K562 (cell line): ENCODE results near the gene MATN1. TPM values are rescaled to one million over a fixed set of nuclear protein-coding genes. Genes with fewer than 3 reads are reported as not detected.

Source experiments
- CXXC5 ChIP-seq: fragments of 250-450 bp; sonication (Bioruptor Pico); IDR thresholded peaks from 2 replicates; pipeline ENCODE4 v1.8.0; 2022; ENCODE audit warnings: inconsistent platforms, mild to moderate bottlenecking, moderate library complexity
- GTF2A2 ChIP-seq: IDR thresholded peaks from 2 replicates; pipeline ENCODE4 v1.6.1; 2016; ENCODE audit warnings: mild to moderate bottlenecking, missing genetic modification characterization, missing compliant biosample characterization
- TCF3 ChIP-seq: sonication (generic); formaldehyde crosslinking; IDR thresholded peaks from 2 replicates; pipeline ENCODE4 v1.4.0; 2020; ENCODE audit warnings: mild to moderate bottlenecking, missing genetic modification reagents
- ZNF830 ChIP-seq: fragments of 250-450 bp; sonication (Bioruptor Pico); IDR thresholded peaks from 2 replicates; pipeline ENCODE4 v1.5.0; 2021; ENCODE audit warnings: mild to moderate bottlenecking
- polyA plus RNA-seq, 8 experiments: library from polyadenylated mRNA; depleted of rRNA in 4 of 8; stranded (reverse) in 5 of 8; unstranded in 3 of 8; fragments of >200 nt; fragmentation: Nextera tagmentation in 2 of 8; fragmentation: Illumina TruSeq in 1 of 8; extraction: Ambion mirVana in 2 of 8; extraction: Trizol in 1 of 8; gene quantifications; 2 replicates each; pipeline versions ENCODE4 v1.2.1 to v1.2.3, GENCODE V29; 2011 to 2014; ENCODE audit warnings: inconsistent platforms in 1 of 8, missing spikeins in 1 of 8
- total RNA-seq, 7 experiments: library from RNA; depleted of rRNA in 6 of 7; stranded (reverse); fragments of >200 nt in 6 of 7; fragmentation: Illumina TruSeq in 2 of 7; extraction: Trizol in 2 of 7; gene quantifications; 2 replicates each; pipeline versions ENCODE4 v1.2.1 to v1.2.3, GENCODE V29; 2011 to 2021; ENCODE audit warnings: low replicate concordance in 1 of 7
- TF ChIP-seq, protein P1 (sequence below): fragments of 450-650 bp; IDR thresholded peaks from 2 replicates; pipeline ENCODE4 v1.6.1; 2016; ENCODE audit warnings: mild to moderate bottlenecking, moderate library complexity
- TF ChIP-seq, protein P2 (sequence below): sonication (generic); formaldehyde crosslinking; IDR thresholded peaks from 2 replicates; pipeline ENCODE4 v1.9.0; 2022; ENCODE audit warnings: mild to moderate bottlenecking, missing genetic modification reagents
- TF ChIP-seq, protein P3 (sequence below): sonication (generic); formaldehyde crosslinking; IDR thresholded peaks from 2 replicates; pipeline ENCODE4 v1.9.0; 2022; ENCODE audit warnings: mild to moderate bottlenecking, missing genetic modification reagents
- TF ChIP-seq, protein P4 (sequence below), 2 experiments: IDR thresholded peaks; 2 replicates each; pipeline ENCODE4 v1.6.1; 2011; ENCODE audit warnings: borderline replicate concordance in 1 of 2, control low read depth in 1 of 2, low read depth in 1 of 2, low read length in 1 of 2, mild to moderate bottlenecking in 1 of 2, mixed read lengths in 1 of 2, moderate library complexity in 1 of 2; ENCODE audit not compliant: insufficient read depth in 1 of 2, insufficient read length in 1 of 2, poor library complexity in 1 of 2, severe bottlenecking in 1 of 2; ENCODE audit errors: extremely low read depth in 1 of 2
- TF ChIP-seq, protein P5 (sequence below), 2 experiments: fragments of 450-650 bp; conservative IDR thresholded peaks; 2 replicates each; pipeline ENCODE4 v1.6.1; 2017; ENCODE audit warnings: mild to moderate bottlenecking in 2 of 2, moderate library complexity in 2 of 2

MATN1 gene
- total and polyA plus RNA-seq, 9 of the 15 experiments (the other 6 are each of a cell fraction or from before 2014, with no cell fraction given), result 0.10 to 2.3 (median 1.2) TPM

DNA sequence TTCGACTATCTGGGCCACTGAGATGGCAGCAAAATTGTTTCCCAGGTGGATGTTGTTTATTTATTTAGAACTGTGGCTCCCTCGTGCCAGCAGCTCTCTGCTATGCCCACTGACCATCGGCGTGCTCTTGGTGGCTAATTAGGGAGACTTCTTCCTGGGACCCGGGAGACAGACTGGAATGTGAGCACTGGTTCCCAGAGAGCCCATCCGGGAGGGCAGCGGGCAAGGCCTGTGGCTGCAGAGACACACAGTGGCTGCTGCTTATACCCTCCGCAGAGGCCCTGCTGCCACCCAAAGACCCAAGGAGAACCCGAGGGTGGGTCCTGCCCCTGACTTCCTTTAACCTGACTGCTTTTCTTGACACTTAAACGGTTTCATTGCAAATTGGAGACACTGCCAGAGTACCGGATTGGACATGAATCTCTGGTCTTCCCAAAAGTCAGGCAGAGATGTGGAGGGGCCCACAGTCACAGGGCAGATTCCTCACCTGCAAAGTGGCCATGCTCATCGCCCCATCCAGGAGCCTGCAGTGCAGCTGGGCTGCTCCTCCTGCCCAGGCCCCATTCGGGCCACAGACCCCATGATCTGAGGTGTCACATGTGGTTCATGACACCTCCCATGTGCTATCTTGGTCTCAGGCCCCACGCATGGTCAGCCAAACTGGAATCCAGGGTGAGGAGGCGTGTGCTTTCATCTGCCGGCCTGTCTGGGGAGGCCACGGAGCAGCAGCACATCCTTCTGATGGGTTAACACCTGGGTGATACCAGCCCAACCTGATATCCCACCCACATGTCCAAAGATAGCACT is 5.7 kb upstream of the MATN1 start (continued):
- TF ChIP-seq, protein P1, sequence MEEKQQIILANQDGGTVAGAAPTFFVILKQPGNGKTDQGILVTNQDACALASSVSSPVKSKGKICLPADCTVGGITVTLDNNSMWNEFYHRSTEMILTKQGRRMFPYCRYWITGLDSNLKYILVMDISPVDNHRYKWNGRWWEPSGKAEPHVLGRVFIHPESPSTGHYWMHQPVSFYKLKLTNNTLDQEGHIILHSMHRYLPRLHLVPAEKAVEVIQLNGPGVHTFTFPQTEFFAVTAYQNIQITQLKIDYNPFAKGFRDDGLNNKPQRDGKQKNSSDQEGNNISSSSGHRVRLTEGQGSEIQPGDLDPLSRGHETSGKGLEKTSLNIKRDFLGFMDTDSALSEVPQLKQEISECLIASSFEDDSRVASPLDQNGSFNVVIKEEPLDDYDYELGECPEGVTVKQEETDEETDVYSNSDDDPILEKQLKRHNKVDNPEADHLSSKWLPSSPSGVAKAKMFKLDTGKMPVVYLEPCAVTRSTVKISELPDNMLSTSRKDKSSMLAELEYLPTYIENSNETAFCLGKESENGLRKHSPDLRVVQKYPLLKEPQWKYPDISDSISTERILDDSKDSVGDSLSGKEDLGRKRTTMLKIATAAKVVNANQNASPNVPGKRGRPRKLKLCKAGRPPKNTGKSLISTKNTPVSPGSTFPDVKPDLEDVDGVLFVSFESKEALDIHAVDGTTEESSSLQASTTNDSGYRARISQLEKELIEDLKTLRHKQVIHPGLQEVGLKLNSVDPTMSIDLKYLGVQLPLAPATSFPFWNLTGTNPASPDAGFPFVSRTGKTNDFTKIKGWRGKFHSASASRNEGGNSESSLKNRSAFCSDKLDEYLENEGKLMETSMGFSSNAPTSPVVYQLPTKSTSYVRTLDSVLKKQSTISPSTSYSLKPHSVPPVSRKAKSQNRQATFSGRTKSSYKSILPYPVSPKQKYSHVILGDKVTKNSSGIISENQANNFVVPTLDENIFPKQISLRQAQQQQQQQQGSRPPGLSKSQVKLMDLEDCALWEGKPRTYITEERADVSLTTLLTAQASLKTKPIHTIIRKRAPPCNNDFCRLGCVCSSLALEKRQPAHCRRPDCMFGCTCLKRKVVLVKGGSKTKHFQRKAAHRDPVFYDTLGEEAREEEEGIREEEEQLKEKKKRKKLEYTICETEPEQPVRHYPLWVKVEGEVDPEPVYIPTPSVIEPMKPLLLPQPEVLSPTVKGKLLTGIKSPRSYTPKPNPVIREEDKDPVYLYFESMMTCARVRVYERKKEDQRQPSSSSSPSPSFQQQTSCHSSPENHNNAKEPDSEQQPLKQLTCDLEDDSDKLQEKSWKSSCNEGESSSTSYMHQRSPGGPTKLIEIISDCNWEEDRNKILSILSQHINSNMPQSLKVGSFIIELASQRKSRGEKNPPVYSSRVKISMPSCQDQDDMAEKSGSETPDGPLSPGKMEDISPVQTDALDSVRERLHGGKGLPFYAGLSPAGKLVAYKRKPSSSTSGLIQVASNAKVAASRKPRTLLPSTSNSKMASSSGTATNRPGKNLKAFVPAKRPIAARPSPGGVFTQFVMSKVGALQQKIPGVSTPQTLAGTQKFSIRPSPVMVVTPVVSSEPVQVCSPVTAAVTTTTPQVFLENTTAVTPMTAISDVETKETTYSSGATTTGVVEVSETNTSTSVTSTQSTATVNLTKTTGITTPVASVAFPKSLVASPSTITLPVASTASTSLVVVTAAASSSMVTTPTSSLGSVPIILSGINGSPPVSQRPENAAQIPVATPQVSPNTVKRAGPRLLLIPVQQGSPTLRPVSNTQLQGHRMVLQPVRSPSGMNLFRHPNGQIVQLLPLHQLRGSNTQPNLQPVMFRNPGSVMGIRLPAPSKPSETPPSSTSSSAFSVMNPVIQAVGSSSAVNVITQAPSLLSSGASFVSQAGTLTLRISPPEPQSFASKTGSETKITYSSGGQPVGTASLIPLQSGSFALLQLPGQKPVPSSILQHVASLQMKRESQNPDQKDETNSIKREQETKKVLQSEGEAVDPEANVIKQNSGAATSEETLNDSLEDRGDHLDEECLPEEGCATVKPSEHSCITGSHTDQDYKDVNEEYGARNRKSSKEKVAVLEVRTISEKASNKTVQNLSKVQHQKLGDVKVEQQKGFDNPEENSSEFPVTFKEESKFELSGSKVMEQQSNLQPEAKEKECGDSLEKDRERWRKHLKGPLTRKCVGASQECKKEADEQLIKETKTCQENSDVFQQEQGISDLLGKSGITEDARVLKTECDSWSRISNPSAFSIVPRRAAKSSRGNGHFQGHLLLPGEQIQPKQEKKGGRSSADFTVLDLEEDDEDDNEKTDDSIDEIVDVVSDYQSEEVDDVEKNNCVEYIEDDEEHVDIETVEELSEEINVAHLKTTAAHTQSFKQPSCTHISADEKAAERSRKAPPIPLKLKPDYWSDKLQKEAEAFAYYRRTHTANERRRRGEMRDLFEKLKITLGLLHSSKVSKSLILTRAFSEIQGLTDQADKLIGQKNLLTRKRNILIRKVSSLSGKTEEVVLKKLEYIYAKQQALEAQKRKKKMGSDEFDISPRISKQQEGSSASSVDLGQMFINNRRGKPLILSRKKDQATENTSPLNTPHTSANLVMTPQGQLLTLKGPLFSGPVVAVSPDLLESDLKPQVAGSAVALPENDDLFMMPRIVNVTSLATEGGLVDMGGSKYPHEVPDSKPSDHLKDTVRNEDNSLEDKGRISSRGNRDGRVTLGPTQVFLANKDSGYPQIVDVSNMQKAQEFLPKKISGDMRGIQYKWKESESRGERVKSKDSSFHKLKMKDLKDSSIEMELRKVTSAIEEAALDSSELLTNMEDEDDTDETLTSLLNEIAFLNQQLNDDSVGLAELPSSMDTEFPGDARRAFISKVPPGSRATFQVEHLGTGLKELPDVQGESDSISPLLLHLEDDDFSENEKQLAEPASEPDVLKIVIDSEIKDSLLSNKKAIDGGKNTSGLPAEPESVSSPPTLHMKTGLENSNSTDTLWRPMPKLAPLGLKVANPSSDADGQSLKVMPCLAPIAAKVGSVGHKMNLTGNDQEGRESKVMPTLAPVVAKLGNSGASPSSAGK, result peak; percentile 84
- TF ChIP-seq, protein P2, sequence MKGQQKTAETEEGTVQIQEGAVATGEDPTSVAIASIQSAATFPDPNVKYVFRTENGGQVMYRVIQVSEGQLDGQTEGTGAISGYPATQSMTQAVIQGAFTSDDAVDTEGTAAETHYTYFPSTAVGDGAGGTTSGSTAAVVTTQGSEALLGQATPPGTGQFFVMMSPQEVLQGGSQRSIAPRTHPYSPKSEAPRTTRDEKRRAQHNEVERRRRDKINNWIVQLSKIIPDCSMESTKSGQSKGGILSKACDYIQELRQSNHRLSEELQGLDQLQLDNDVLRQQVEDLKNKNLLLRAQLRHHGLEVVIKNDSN (CRISPR knock-in tag), result peak; percentile 57
- TF ChIP-seq, protein P3, sequence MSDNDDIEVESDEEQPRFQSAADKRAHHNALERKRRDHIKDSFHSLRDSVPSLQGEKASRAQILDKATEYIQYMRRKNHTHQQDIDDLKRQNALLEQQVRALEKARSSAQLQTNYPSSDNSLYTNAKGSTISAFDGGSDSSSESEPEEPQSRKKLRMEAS, result peak; percentile 91
- TF ChIP-seq, protein P4, sequence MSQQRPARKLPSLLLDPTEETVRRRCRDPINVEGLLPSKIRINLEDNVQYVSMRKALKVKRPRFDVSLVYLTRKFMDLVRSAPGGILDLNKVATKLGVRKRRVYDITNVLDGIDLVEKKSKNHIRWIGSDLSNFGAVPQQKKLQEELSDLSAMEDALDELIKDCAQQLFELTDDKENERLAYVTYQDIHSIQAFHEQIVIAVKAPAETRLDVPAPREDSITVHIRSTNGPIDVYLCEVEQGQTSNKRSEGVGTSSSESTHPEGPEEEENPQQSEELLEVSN (IDR thresholded peaks at IDR 0.05; ENCODE audit: borderline replicate concordance in 1 of 2, extremely low read depth in 1 of 2, insufficient read depth in 1 of 2, insufficient read length in 1 of 2, low read depth in 1 of 2, low read length in 1 of 2, poor library complexity in 1 of 2, severe bottlenecking in 1 of 2), result peak; percentile 27 to 47
- TF ChIP-seq ZNF830 (CRISPR knock-in tag) (0 out of 2 replicates have a peak, but pooled peaks have one; percentile 27), CXXC5 (CRISPR knock-in tag) (peak; percentile 26; the same call in 1 of the 2 replicates), TCF3 (CRISPR knock-in tag) (peak; percentile 24; the same call in 1 of the 2 replicates), GTF2A2 (tag) (peak; percentile 36; the same call in 1 of the 2 replicates)
- TF ChIP-seq, protein P5, sequence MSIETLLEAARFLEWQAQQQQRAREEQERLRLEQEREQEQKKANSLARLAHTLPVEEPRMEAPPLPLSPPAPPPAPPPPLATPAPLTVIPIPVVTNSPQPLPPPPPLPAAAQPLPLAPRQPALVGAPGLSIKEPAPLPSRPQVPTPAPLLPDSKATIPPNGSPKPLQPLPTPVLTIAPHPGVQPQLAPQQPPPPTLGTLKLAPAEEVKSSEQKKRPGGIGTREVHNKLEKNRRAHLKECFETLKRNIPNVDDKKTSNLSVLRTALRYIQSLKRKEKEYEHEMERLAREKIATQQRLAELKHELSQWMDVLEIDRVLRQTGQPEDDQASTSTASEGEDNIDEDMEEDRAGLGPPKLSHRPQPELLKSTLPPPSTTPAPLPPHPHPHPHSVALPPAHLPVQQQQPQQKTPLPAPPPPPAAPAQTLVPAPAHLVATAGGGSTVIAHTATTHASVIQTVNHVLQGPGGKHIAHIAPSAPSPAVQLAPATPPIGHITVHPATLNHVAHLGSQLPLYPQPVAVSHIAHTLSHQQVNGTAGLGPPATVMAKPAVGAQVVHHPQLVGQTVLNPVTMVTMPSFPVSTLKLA (conservative IDR thresholded peaks at IDR 0.05), result no peak
